PC-3 (cell line): ENCODE data around the gene ALDH16A1. TPM values are rescaled to one million over a fixed set of nuclear protein-coding genes. Genes with fewer than 3 reads are reported as not detected.

Source experiments
- ATAC-seq: fragments of 200-7000 bp; cut with Tn5 transposase; 2 replicates; pipeline ENCODE4 v1.9.1; 2020; ENCODE audit warnings: mild to moderate bottlenecking, moderate library complexity
- BruUV-seq: library from RNA; stranded (reverse); fragments of 400-500 nt; replicated peaks from 2 replicates; lab custom pipeline; 2021; lab: Mats Ljungman, UMichigan
- CTCF ChIA-PET: fragments of 300-600 bp; sonication (Branson Sonifier 250); formaldehyde crosslinking; loops from one replicate; lab custom pipeline; 2022; ENCODE audit warnings: antibody characterized with exemption; lab: Charles Lee
- POLR2A ChIA-PET: fragments of 300-600 bp; sonication (Branson Sonifier 250); formaldehyde crosslinking; loops from one replicate; lab custom pipeline; 2022; ENCODE audit warnings: antibody characterized with exemption; ENCODE audit not compliant: unreplicated experiment; lab: Charles Lee
- DNase-seq: peaks from one replicate; pipeline ENCODE4 v3.0.0-alpha.2; 2015
- H2AFZ ChIP-seq: fragments of 300-600 bp; sonication (generic); 2 replicates; pipeline ENCODE4 v1.6.0; 2016; ENCODE audit warnings: antibody characterized with exemption, low read length
- H3F3A ChIP-seq: fragments of 300-600 bp; sonication (generic); one replicate; pipeline ENCODE4 v1.6.0; 2017; ENCODE audit warnings: antibody characterized with exemption, low read length, control low read depth, mild to moderate bottlenecking; ENCODE audit not compliant: unreplicated experiment
- H3K27ac ChIP-seq: fragments of 300-600 bp; sonication (generic); 2 replicates; pipeline ENCODE4 v1.5.1; 2016; ENCODE audit warnings: mild to moderate bottlenecking, low read length
- H3K27me3 ChIP-seq: fragments of 300-600 bp; sonication (generic); 2 replicates; pipeline ENCODE4 v1.6.1; 2016; ENCODE audit warnings: low read length, mixed read lengths
- H3K36me3 ChIP-seq: fragments of 300-600 bp; sonication (generic); 2 replicates; pipeline ENCODE4 v1.6.1; 2016; ENCODE audit warnings: low read depth, mixed run types, low read length, mixed read lengths
- H3K4me1 ChIP-seq: fragments of 300-600 bp; sonication (generic); 2 replicates; pipeline ENCODE4 v1.5.1; 2016; ENCODE audit warnings: low read length; ENCODE audit not compliant: insufficient read depth
- H3K4me2 ChIP-seq: fragments of 300-600 bp; sonication (generic); 2 replicates; pipeline ENCODE4 v1.6.0; 2016; ENCODE audit warnings: low read length
- H3K4me3 ChIP-seq: fragments of 300-600 bp; sonication (generic); 2 replicates; pipeline ENCODE4 v1.5.1; 2016; ENCODE audit warnings: mild to moderate bottlenecking, low read length, mixed read lengths
- H3K79me2 ChIP-seq: fragments of 300-600 bp; sonication (generic); 2 replicates; pipeline ENCODE4 v1.6.1; 2017; ENCODE audit warnings: low read length, mixed read lengths
- H3K9ac ChIP-seq: fragments of 300-600 bp; sonication (generic); 2 replicates; pipeline ENCODE4 v1.6.0; 2016; ENCODE audit warnings: mild to moderate bottlenecking, low read length
- H3K9me2 ChIP-seq: fragments of 300-600 bp; sonication (generic); replicated peaks from 2 replicates; pipeline ENCODE4 v1.6.1; 2016; ENCODE audit warnings: mixed run types, low read length, mixed read lengths
- H3K9me3 ChIP-seq: fragments of 300-600 bp; sonication (generic); 2 replicates; pipeline ENCODE4 v1.6.1; 2016; ENCODE audit warnings: low read length, mixed read lengths
- H4K20me1 ChIP-seq: fragments of 300-600 bp; sonication (generic); 2 replicates; pipeline ENCODE4 v1.6.1; 2016; ENCODE audit warnings: low read length, mixed read lengths
- CTCF ChIP-seq: fragments of 300-600 bp; sonication (generic); conservative IDR thresholded peaks from 2 replicates; pipeline ENCODE4 v1.5.1; 2017; ENCODE audit warnings: antibody characterized with exemption, low read depth, mild to moderate bottlenecking, low read length
- EZH2 ChIP-seq: fragments of 300-600 bp; sonication (generic); IDR thresholded peaks from one replicate; pipeline ENCODE4 v1.6.1; 2017; ENCODE audit warnings: antibody characterized with exemption, mild to moderate bottlenecking, low read length; ENCODE audit not compliant: unreplicated experiment
- EZH2phosphoT487 ChIP-seq: fragments of 300-600 bp; sonication (generic); IDR thresholded peaks from 2 replicates; pipeline ENCODE4 v1.6.1; 2018; ENCODE audit warnings: mild to moderate bottlenecking, antibody characterized with exemption, low read length, borderline replicate concordance
- intact Hi-C: fragments of 100-400 bp; cut with micrococcal nuclease; formaldehyde crosslinking; loops from 2 replicates; pipeline ENCODE4 v1.9.0; 2023
- total RNA-seq: library from RNA; depleted of rRNA; stranded (reverse); fragments of >200 nt; gene quantifications from 2 replicates; pipeline ENCODE4 v1.2.3, GENCODE V29; 2014

ALDH16A1 gene
- total RNA-seq, 1 experiment from 2014 or later = not detected

GRCh38 chr19:49513746-49514118, 60.7 kb downstream of the ALDH16A1 start:
- Histone ChIP-seq H3K9me3 (no peaks in the 10 kb centered on the region), H3K9me2 (no peaks in the 10 kb centered on the region), H2AFZ (peak overlapping the region; percentile 100), H3K4me2 (peak overlapping the region; percentile 99), H3K27me3 (no peaks in the 10 kb centered on the region), H3K79me2 (no peaks in the 10 kb centered on the region), H3K27ac (no peak overlapping the region), H3F3A (no peaks in the 10 kb centered on the region), H3K4me3 (peak overlapping the region; percentile 97), H3K4me1 (peaks cover 11% of the 10 kb centered on the region), H4K20me1 (no peaks in the 10 kb centered on the region), H3K9ac (peak overlapping the region; percentile 71), H3K36me3 (no peaks in the 10 kb centered on the region)
- ChIA-PET POLR2A (no interaction called here), CTCF (interaction anchor here (0.7 to 1.2 kb wide), 2 partner anchors 33 to 212 kb away, joined by 3 to 6 read pairs; no protein-coding TSS in a partner anchor)
- ATAC-seq = peak; percentile 21
- TF ChIP-seq EZH2 = no peak
- TF ChIP-seq CTCF = no peak
- TF ChIP-seq EZH2phosphoT487 = no peak
- intact Hi-C loops = loop anchor here (1.0 kb wide), 1 partner anchor 20 kb away; no protein-coding TSS in a partner anchor
- BruUV-seq = TSS peak; percentile 67
- DNase-seq = no peak

GRCh38 chr19:49514151-49514550, 61.1 kb downstream of the ALDH16A1 start:
- ATAC-seq = no peak
- Histone ChIP-seq H2AFZ (peak overlapping the region; percentile 100; the same call in 1 of the 2 replicates), H3K9ac (no peak overlapping the region), H3K27ac (no peak overlapping the region), H3K9me2 (no peaks in the 10 kb centered on the region), H3F3A (no peaks in the 10 kb centered on the region), H3K27me3 (no peaks in the 10 kb centered on the region), H4K20me1 (no peaks in the 10 kb centered on the region), H3K4me2 (peak overlapping the region; percentile 99), H3K4me1 (peaks cover 11% of the 10 kb centered on the region), H3K36me3 (no peaks in the 10 kb centered on the region), H3K9me3 (no peaks in the 10 kb centered on the region), H3K4me3 (peak overlapping the region; percentile 97; the same call in 1 of the 2 replicates), H3K79me2 (no peaks in the 10 kb centered on the region)
- CTCF ChIA-PET = interaction anchor here (0.7 to 1.2 kb wide), 2 partner anchors 33 to 212 kb away, joined by 3 to 6 read pairs; no protein-coding TSS in a partner anchor
- POLR2A ChIA-PET = no interaction called here
- no TSS peak for BruUV-seq
- TF ChIP-seq CTCF = no peak
- TF ChIP-seq EZH2phosphoT487 = no peak
- no peak for TF ChIP-seq EZH2
- no peak for DNase-seq
- intact Hi-C loops = no loop called here

GRCh38 chr19:49515767-49516166, 62.7 kb downstream of the ALDH16A1 start:
- TF ChIP-seq EZH2phosphoT487 = no peak
- TF ChIP-seq EZH2 = no peak
- TF ChIP-seq CTCF = no peak
- H3K9ac ChIP-seq = no peak overlapping the region
- H4K20me1 ChIP-seq = no peaks in the 10 kb centered on the region
- no peak for ATAC-seq
- no peak overlapping the region for H3K27ac ChIP-seq
- no peaks in the 10 kb centered on the region for H3K36me3 ChIP-seq
- H3K4me1 ChIP-seq = peaks cover 11% of the 10 kb centered on the region
- no peaks in the 10 kb centered on the region for H3K9me2 ChIP-seq
- H3F3A ChIP-seq = no peaks in the 10 kb centered on the region
- intact Hi-C loops = no loop called here
- no peaks in the 10 kb centered on the region for H3K79me2 ChIP-seq
- no peaks in the 10 kb centered on the region for H3K9me3 ChIP-seq
- no TSS peak for BruUV-seq
- H2AFZ ChIP-seq = no peak overlapping the region
- no peak for DNase-seq
- CTCF ChIA-PET = no interaction called here
- no peak overlapping the region for H3K4me2 ChIP-seq
- POLR2A ChIA-PET = no interaction called here
- no peaks in the 10 kb centered on the region for H3K27me3 ChIP-seq
- no peak overlapping the region for H3K4me3 ChIP-seq
